ENCODE data around the gene GTF2A1L.
"Not testable (repeated sequence)": the region's sequence is repeated elsewhere in the genome, so short reads cannot be mapped to it uniquely, and the experiment has no call there.

DNA sequence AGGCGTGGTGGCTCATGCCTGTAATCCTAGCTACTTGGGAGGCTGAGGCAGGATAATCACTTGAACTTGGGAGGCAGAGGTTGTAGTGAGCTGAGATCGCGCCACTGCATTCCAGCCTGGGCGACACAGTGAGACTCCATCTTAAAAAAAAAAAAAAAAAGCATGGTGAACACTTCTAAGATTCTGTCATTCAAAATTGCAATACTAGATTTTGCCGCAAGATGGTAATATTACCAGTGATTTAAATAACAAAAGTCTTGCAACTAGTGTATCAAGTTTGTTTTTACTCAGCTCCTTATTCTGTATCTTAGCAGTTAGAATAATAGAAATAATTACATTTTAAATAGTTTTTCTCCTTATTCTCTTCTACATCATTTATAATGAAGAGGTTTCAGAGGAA lies 5.0 kb downstream of the GTF2A1L start:
- TF ChIP-seq, protein P1, sequence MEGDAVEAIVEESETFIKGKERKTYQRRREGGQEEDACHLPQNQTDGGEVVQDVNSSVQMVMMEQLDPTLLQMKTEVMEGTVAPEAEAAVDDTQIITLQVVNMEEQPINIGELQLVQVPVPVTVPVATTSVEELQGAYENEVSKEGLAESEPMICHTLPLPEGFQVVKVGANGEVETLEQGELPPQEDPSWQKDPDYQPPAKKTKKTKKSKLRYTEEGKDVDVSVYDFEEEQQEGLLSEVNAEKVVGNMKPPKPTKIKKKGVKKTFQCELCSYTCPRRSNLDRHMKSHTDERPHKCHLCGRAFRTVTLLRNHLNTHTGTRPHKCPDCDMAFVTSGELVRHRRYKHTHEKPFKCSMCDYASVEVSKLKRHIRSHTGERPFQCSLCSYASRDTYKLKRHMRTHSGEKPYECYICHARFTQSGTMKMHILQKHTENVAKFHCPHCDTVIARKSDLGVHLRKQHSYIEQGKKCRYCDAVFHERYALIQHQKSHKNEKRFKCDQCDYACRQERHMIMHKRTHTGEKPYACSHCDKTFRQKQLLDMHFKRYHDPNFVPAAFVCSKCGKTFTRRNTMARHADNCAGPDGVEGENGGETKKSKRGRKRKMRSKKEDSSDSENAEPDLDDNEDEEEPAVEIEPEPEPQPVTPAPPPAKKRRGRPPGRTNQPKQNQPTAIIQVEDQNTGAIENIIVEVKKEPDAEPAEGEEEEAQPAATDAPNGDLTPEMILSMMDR (IDR thresholded peaks at IDR 0.05): not testable (repeated sequence)
- TF ChIP-seq POLR2A (IDR thresholded peaks at IDR 0.05): not testable (repeated sequence)

All from thyroid gland (tissue), 4 donors.